Measurements from ENCODE around the gene LRRC2. TPM values are rescaled to one million over a fixed set of nuclear protein-coding genes. Genes with fewer than 3 reads are reported as not detected.

The LRRC2 gene
- total and polyA plus RNA-seq, 9 of the 15 experiments (the other 6 are each of a cell fraction or from before 2014, with no cell fraction given), result 0.01 to 0.04 (median 0.03) TPM; not detected in 5

GRCh38 chr3:46467562-46467961, 98.5 kb downstream of the LRRC2 start:
- POLR2A ChIA-PET, result interaction anchor here (0.6 kb wide), 1 partner anchor 173 kb away, joined by 3 read pairs; no protein-coding TSS in a partner anchor
- in situ Hi-C loops (cut with MboI) (no loop called here), intact Hi-C loops (cut with micrococcal nuclease) (no loop called here)
- H3K79me2 ChIP-seq (ENCODE audit: control insufficient read depth, insufficient read depth, low read length), result no peaks in the 10 kb centered on the region
- H3K9me1 ChIP-seq (ENCODE audit: control insufficient read depth, insufficient read depth, low read length), result no peaks in the 10 kb centered on the region
- no peak overlapping the region for H3K4me3 ChIP-seq
- H2AFZ ChIP-seq (ENCODE audit: low read depth, low read length), result no peak overlapping the region
- ATAC-seq (no peak), DNase-seq (ENCODE audit: extremely low read depth in 1 of 4, low spot score in 3 of 4) (no peak), FAIRE-seq (no peak)
- H4K20me1 ChIP-seq (replicated peaks; ENCODE audit: control insufficient read depth, insufficient read depth, low read length), result no peaks in the 10 kb centered on the region
- H3K4me1 ChIP-seq (replicated peaks in 1 of 2; ENCODE audit: control insufficient read depth in 2 of 2, insufficient read depth in 2 of 2, low read length in 2 of 2), result peaks cover 0 to 6% of the 10 kb centered on the region in 2 experiments; a peak in 1 of 5 replicates
- BruUV-seq (replicated peaks), result no TSS peak
- H3K9me3 ChIP-seq (replicated peaks; ENCODE audit: control insufficient read depth, insufficient read depth, low read depth, low read length), result no peaks in the 10 kb centered on the region
- CTCF ChIA-PET (ENCODE audit: low intra/inter-chr PET ratio), result no interaction called here
- H3K9ac ChIP-seq (ENCODE audit: insufficient read depth in 1 of 2, low read depth in 2 of 2, low read length in 2 of 2), result no peak overlapping the region
- WGBS (ENCODE audit: insufficient coverage, low coverage, missing lambda C conversion rate), result 0% methylated on average over 3 of the region's 4 CpGs
- H3K36me3 ChIP-seq (ENCODE audit: control insufficient read depth, insufficient read depth, low read length), result no peaks in the 10 kb centered on the region
- H3K4me2 ChIP-seq (ENCODE audit: insufficient read depth, low read length), result no peak overlapping the region
- H3K27me3 ChIP-seq (ENCODE audit: control insufficient read depth in 2 of 2, insufficient read depth in 2 of 2, low read length in 2 of 2), result peaks cover 27 to 84% of the 10 kb centered on the region in 2 experiments
- TF ChIP-seq CEBPB (tag; IDR thresholded peaks at IDR 0.05) (no peak), ZNF77 (CRISPR knock-in tag; IDR thresholded peaks at IDR 0.05) (no peak), NFXL1 (CRISPR knock-in tag; IDR thresholded peaks at IDR 0.05) (no peak), ZBTB9 (CRISPR knock-in tag; IDR thresholded peaks at IDR 0.05) (no peak), ZMIZ1 (IDR thresholded peaks at IDR 0.05; ENCODE audit: low read depth in 2 of 2, low read length in 2 of 2) (no peak), ZNF561 (CRISPR knock-in tag; conservative IDR thresholded peaks at IDR 0.05) (no peak), PTTG1 (tag; IDR thresholded peaks at IDR 0.05; ENCODE audit: low read depth) (no peak), DMBX1 (CRISPR knock-in tag; IDR thresholded peaks at IDR 0.05; ENCODE audit: borderline replicate concordance) (no peak), ZBTB7A (IDR thresholded peaks at IDR 0.05; ENCODE audit: borderline replicate concordance, control insufficient read depth, low read depth, low read length) (no peak), ZBTB43 (CRISPR knock-in tag; IDR thresholded peaks at IDR 0.05) (no peak)
- H3K27ac ChIP-seq (ENCODE audit: extremely low read depth, low read depth, low read length), result no peak overlapping the region
